GM19099 (cell line): ENCODE data around the gene GPR42.

ENCODE experiments used
- POLR2A ChIP-seq: IDR thresholded peaks from 3 replicates; pipeline ENCODE4 v1.6.1; 2011; ENCODE audit warnings: low read depth; ENCODE audit not compliant: insufficient read length; ENCODE audit errors: extremely low read depth

Gene GPR42

DNA sequence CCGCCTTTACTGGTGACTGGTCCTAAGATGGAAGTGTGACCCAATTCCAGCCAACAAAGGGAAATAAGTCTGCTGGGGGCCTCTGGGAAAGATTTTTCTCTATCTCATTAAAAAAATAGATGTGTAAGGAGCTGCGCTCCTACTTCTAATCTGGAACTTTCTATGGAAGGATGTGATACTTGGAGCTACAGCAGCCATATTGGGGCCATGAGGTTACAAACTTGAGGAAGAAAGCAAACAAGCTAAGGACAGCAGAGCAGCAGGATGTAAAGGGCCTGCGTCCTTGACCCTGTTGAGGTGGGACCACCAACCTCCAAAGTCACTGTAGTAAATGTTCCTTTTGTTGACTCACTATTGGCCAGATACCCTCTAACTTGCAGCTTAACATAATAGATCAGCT, 7.5 kb downstream of the GPR42 start:
- TF ChIP-seq POLR2A = no peak

DNA sequence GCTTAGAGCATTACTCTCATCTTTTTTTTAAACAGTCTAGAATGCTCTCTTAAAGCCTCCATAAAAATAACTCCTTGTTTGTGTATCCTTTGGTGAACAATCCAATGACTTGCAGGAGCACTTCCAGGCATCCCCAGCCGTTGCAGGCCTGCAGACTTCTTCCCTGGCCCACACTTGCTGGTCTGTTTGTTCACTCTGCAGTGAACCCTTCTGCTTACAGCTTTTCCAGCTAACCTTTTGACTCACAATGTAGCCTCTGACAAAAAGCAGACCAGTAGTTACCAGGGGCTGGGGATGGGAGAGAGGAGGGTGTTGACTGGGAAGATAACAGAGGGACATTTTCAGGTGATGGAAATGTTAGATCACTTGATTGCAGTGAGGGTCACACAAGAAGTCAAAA, 9.1 kb downstream of the GPR42 start:
- TF ChIP-seq POLR2A = no peak

DNA sequence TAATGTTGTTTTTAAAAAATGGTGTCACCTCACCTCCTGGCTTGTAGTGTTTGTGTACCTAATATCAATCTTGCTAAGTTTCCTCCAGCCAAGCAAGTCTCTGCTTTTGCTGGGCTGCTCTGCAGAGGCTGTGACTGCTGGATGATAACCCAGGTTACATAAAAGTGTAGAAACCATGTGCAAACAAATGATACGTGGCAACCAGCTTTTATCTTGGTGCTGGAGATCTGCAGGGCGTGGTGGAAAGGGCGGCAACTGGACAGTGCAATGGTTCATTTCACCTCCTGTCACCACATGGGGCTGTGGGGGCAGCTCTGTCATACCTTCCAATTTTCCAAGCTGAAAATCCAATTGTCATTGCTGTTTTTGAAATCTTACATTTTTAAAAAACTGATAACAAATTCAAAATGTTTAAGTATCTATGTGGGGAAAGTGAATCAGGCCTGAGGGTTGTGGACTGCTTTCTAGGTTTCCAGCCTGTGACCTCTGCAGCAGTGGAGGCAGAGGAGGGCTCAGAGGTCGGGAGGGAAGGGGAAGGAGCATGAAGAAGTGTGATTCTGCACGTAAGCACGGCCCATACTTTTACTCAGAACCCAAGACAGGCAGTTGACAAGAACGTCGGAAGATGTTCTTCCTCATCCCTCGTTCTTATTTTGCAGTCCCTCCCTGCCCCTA, 9.7 kb downstream of the GPR42 start:
- TF ChIP-seq POLR2A = no peak

DNA sequence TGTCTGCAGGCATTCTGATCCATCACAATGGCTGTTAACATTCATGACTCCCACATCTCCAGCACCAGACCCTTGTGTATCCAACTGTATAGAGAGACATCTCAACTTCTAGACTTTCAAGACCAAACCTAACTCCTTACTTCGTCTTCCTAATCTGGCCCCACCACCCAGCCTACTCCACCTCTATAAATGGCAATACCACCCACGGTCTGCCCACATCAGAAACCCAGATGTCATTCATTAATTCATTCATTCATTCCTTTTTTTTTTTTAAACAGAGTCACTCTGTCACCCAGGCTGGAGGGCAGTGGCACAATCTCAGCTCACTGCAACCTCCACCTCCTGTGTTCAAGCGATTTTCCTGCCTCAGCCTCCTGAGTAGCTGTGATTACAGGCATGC, 10.4 kb downstream of the GPR42 start:
- no peak for TF ChIP-seq POLR2A

DNA sequence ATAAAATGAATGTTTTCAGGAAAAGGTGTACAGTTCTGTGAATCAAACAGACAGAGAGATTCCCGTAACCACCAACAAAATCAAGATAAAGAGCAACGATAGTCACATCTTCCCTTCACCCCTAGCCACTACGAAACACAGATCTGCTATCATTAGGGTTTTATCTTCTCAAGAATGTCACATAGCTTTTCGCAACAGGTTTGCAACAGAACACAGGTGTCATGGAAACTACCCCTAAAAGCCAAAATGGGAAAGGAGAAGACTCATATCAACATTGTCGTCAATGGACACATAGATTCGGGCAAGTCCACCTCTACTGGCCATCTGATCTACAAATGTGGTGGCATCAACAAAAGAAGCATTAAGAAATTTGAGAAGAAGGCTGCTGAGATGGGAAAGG, 11.1 kb downstream of the GPR42 start:
- no peak for TF ChIP-seq POLR2A

DNA sequence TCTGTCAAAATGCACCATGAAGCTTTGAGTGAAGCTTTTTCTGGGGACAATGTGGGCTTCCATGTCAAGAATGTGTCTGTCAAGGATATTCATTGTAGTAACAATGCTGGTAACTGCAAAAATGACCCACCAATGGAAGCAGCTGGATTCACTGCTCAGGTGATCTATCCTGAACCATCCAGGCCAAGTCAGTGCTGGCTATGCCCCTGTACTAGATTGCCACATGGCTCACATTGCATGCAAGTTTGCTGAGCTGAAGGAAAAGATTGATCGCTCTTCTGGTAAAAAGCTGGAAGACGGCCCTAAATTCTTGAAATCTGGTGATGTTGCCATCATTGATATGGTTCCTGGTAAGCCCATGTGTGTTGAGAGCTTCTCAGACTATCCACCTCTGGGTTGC, 12.7 kb downstream of the GPR42 start:
- TF ChIP-seq POLR2A = no peak

DNA sequence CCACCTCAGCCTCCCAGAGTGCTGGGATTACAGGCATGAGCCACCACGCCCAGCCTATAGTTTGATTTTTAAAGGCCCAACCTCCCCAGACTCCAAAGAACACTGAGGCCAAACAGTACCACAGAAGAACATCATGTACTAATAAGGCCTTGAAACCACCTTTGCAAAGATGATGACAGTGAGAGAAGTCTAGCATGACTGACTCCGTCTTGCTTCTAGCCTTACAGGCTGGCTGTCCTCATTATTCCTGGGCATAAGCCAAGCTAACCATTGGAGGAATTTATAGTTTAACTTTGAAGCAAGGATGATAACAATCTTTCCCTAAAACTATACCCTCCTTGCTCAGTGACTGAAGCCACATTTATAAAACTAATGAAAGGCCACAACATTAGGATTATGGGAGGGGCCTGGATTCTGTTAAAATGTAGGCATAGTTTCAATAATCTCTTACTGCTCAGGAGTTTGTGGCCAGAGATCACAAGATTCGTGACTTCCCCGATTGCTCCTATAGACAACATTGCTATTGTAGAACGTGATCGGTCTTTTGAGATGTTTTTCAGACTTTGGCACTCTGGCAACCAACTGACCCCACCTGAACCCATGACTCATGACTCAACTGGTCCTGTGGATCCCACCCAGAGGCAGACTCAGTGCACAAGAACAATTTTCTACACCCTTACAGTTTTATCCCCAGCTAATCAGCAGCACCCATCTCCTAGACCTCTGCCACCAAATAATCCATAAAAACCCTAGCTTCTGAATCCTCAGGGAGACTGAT, 17.6 kb downstream of the GPR42 start:
- TF ChIP-seq POLR2A = no peak

DNA sequence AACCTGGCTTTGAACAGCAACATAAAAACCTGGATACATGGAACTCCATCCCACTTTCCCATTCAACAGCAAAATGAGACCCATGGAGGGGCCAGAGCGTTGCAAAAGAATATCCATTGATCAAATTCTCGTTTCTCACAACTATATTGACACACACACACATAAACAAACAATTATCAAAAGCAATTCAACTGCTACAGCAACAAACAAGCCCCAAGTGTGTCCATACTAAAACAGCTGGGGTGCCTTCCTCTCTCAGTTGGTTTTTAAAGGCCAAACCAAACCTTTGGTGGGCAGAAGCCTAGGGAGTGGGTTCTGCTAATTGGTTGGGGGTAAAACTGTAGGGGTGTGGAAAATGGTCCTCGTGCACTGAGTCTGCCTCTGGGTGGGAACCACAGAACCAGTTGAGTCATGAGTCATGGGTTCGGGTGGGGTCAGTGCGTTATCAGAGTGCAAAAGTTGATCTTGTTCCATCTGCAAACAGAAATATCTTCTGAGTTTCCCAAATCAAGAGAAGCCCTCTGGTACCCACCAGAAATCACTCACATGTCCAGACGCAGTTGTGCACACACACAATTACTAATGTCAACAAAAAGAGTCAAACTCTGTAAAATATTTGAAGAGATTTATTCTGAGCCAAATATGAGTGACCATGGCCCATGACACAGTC, 18.5 kb downstream of the GPR42 start:
- TF ChIP-seq POLR2A = no peak

DNA sequence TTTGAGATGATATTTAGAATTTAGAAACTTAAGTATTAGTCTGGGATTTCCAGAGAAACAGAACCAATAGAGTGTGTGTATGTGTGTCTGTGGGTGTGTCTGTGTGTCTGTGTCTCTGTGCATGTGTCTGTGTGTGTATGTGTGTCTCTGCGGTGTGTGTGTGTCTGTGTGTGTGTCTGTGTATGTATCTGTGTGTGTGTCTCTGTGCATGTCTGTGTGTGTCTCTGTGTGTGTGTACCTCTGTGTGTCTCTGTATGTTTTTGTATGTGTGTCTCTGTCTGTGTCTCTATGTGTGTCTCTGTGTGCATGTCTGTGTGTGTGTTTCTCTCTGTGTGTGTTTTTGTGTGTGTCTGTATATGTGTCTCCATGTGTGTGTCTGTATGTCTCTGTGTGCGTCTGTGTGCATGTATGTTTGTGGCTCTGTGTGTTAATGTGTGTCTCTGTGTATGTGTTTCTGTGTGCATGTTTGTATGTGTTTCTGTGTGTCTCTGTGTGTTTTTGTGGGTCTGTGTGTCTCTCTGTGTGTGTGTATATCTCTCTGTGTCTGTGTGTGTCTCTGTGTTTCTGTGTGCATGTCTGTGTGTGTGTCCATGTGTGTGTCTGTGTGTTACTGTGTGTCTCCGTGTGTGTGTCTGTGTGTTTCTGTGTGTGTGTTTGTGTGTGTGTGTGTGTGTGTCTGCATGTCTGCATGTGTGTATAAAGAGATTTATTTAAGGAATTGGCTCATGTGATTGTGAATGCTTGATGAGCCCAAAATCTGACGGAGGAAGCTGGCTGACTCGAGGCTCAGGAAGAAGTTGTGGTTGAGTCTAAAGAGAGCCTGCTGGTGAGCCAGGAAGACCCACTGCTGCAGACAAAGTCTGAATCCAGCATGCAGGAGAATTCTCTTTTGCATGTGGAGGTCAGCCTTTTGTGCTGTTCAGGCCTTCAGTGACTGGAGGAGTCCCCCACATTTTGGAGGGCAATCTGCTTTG, 22.2 kb downstream of the GPR42 start:
- TF ChIP-seq POLR2A = no peak

DNA sequence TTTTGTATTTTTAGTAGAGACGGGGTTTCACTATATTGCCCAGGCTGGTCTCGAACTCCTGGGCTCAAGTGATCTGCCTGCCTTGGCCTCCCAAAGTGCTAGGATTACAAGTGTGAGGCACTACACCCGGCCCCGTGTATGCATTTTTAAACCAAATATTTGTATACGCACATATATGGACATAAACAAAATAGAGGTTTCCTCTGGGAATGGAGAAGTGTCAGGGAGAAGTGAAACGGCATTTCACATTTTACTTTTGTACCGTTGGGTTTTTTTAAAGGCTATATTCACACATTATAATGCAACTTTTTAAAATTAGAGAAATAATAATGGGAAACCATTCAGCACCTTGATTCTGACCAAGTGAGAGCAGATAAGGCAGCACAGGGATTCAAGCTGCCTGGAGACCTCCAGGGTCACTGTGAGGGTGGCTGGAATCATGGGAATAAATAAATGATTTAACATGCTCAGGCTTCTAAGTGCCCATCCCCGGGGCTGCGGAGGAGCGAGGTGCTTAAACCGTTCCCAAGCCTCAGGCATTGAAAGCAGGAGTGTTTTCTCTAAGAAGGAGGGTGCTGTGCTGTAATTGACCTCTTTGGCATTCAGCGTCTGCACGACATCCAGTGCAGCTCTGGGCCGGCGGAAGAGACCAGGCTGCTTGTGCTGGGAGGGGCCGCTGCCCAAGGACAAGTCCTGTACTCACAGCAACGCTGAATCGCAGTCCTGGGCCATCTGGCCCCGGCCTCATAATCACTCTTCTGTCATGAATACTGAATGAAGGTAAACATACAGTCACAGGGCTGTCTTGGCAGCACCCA, 24.7 kb downstream of the GPR42 start:
- TF ChIP-seq POLR2A = no peak

DNA sequence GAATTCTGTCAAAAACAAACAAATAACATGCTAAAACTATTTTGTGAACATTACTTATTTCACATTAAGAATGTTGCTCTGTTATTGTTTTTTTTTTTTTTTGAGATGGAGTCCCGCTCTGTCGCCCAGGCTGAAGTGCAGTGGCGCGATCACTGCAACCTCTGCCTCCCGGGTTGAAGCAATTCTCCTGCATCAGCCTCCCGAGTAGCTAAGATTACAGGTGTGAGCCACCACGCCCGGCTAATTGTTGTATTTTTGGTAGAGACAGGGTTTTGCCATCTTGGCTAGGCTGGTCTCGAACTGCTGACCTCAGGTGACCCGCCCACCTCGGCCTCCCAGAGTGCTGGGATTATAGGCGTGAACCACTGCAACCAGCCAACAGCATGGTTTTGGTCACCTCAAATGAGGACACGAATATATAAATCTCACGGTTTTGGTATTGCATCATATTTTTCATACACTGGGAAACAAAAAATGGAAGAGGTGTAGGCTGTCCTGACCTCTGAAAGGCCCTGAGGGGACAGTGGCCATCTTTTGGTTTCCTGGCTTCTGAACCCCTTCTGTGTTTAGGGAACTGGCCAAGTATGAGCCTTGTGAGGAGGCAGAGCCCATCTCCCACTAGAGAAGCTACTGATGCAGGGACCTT, 25.5 kb downstream of the GPR42 start:
- no peak for TF ChIP-seq POLR2A

DNA sequence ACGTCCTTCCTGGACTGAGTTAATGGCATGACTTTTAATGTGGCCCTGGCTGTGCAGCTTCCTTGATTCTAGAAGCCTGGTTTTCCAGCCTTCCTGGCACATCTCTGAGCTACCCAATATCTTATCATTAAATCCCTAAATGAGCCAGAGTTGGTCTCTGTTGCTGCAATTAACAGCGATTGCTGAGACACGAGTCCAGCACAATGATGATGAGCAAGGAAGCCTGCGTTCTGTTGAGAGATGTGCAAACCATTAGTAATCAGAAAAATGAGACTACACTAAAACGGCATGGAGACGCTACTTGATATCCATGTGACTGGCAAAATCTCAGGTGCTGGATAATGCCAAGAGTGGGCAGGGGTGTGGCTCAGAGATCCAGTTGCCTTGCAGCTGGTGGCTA, 26.2 kb downstream of the GPR42 start:
- no peak for TF ChIP-seq POLR2A

DNA sequence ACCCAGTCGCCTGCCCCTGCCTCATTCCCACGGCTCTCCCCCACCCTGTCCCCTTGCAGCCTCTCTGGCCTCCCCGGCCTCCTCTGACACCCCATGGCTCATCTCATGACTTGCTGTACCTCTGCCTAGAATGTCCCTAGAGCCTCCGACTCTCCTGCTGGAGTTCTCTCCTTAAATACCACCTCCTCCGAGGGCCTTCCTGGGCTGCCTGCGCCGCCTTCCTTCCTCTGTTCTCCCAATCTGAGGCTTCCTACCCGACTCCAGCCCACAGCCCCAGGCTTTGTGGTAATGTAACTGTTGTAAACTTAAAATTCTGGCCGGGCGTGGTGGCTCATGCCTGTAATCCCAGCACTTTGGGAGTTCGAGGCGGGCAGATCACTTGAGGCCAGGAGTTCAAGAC, 27.7 kb downstream of the GPR42 start:
- no peak for TF ChIP-seq POLR2A

DNA sequence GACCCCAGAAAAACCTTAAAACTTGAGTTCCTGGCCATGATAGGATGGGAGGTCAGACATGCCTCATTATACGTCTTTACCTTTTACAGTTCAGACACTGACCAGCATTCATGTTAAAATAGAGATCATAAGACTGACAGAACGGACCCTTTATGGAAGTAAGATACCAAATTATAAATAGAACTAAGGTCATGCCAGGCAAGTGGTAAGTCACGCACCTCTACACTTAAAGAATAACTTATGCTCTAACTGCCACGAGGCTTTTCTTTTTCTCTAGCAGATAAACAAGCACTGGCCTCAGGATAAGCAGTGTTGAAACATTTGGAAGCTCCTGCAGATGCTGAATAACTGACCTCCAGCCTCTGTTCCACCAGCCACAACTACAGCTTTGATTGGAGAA, 28.4 kb downstream of the GPR42 start:
- TF ChIP-seq POLR2A = no peak
